ENCODE measurements around the gene ABCG8.

DNA sequence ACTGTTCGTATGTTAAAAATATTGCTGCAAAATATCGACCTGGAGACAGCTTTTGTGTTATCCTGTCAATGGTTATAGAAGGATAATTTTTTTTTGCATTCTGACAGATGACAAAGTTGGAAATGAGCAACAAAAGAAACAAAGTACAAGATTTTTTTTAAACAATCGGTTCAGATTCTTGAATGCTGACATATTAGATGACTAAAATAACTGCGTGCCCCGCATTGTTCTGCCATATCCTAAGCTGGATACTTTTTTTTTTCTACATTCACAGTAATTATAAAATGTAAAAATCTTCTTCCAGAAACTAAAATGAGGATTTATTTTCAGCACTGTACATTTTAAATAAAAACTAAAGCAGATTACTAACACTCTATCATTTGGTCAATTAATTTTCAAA is 67.1 kb downstream of the ABCG8 start:
- TF ChIP-seq, protein P1, sequence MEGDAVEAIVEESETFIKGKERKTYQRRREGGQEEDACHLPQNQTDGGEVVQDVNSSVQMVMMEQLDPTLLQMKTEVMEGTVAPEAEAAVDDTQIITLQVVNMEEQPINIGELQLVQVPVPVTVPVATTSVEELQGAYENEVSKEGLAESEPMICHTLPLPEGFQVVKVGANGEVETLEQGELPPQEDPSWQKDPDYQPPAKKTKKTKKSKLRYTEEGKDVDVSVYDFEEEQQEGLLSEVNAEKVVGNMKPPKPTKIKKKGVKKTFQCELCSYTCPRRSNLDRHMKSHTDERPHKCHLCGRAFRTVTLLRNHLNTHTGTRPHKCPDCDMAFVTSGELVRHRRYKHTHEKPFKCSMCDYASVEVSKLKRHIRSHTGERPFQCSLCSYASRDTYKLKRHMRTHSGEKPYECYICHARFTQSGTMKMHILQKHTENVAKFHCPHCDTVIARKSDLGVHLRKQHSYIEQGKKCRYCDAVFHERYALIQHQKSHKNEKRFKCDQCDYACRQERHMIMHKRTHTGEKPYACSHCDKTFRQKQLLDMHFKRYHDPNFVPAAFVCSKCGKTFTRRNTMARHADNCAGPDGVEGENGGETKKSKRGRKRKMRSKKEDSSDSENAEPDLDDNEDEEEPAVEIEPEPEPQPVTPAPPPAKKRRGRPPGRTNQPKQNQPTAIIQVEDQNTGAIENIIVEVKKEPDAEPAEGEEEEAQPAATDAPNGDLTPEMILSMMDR (IDR thresholded peaks at IDR 0.05) = no peak
- TF ChIP-seq POLR2A (IDR thresholded peaks at IDR 0.05) = no peak

Measured in lower leg skin (tissue), 3 donors.